HG02610 (cell line): ENCODE measurements around the gene TGFBR3.
"Not testable (repeated sequence)": the region's sequence is repeated elsewhere in the genome, so short reads cannot be mapped to it uniquely, and the experiment has no call there.

ENCODE experiments used
- ATAC-seq: cut with Tn5 transposase; IDR thresholded peaks from one replicate; pipeline ENCODE4 v1.9.1; 2021; ENCODE audit warnings: mild to moderate bottlenecking, moderate library complexity; ENCODE audit not compliant: unreplicated experiment

Gene TGFBR3

DNA sequence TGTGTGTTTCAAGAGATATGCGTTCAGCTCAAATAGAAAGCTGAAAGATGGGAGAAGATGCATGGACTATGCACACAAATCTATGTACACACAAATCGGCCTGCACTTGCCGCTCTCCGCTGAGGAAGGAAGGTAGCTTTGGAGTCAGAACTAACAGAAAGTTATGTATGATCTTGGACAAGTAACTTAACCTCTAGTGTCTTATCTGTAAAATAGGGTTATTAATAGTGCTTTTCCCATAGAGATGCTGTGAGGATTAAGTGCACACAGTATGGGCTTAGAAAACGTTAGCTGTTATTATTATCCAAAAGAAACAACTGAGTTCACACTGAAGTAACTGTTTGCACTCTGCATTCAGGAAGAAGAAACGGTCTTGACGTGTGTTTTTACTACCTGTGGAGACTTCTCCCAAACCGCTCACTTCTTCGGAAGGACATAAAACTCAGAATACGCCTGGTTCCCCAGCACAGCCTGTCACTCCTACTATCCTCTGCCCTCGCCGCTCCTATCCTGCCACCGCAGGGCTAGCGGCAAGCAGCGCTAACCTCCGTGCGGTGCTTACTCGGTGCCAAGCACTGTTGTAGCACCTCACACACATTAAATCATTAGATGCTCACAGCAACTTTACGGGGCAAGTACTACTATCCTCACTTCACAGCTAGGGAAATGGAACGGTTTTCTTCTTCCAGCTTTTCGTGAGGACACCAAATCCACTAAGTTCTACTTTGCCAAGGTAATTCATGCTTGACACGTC, 1.3 kb downstream of the TGFBR3 start:
- no peak for ATAC-seq

DNA sequence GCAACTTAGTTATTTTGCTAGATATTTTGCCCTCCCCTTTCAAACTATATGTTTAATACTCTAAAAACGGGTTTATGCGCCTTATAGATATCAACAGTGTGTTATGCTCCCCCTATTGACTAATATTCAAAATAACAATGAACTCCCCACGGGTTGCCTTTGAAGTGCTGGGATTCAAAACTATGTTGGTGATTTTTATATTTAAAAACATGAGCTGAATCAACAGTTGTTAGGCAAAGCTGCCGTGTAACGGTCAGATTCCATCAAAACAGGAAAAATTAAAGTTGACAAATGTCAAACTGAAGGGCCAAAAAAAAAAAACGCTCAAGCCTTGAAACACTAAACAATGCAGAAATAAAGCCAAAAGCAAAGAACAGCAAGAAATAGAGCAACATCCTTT, 2.5 kb downstream of the TGFBR3 start:
- no peak for ATAC-seq

DNA sequence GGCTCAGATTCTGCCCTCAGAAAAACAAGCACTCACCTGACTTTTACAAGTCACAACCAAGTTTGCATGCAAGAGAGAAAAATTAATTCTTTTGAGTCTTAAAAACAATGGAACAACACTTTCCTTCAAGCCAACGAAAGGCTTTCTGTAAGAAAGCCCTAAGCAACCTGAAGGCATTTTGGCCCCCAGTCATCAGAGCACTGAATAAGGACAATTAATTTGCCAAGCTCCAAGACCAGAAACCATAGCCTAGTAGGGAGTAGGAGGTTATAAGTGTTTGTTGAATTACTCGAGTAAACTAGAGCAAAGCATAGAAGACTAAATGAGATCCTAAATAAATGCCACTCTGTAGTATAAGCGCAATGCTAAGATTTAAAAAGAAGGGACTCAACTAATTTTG, 4.7 kb downstream of the TGFBR3 start:
- no peak for ATAC-seq

DNA sequence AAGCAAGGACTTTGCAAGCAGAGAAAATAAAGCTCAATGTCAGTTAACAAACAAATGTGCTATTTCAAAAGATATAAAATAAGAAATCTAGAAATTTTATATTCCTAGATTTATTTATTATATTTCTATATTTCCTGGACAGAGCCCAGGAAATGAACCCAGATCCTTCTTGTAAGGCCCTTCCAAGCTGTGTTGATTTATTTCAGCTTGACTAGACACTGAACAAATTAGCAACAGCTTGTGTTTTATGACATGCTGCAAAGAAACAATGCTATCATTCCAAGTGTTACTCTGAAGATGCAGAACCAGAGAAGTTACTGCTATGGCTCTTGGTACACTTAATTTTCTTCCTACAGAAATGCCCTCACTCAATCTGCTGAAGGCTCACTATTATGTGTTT, 6.2 kb downstream of the TGFBR3 start:
- ATAC-seq, result no peak

DNA sequence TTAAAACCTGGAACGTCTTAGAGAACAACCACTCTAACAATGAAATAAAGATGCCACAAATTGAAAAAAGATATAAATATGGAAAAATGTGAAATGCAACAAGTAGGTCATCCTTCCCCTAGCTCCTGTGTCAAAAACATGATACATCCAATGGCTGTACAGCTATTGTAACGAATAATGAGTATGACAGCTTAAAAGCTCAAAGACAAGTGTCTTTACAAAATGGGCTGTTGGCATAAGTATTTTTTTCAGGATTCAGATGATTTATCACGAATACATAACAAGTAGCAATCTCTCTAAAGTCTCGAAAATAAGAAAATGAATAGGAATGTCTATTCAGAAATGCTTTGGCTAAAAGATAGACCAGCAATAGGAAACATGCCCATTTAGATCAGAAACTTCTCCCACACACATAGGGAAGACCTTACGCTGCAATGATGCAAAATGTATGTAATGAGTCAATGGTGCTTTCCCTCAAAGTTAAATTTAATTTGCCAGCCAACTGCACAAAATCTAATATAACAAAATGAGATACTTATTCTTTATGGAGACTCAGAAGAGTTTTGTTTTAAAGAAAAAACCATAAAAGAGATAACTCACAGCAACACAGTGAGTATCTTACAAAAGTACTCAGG, 8.3 kb downstream of the TGFBR3 start:
- peak; percentile 68 for ATAC-seq

DNA sequence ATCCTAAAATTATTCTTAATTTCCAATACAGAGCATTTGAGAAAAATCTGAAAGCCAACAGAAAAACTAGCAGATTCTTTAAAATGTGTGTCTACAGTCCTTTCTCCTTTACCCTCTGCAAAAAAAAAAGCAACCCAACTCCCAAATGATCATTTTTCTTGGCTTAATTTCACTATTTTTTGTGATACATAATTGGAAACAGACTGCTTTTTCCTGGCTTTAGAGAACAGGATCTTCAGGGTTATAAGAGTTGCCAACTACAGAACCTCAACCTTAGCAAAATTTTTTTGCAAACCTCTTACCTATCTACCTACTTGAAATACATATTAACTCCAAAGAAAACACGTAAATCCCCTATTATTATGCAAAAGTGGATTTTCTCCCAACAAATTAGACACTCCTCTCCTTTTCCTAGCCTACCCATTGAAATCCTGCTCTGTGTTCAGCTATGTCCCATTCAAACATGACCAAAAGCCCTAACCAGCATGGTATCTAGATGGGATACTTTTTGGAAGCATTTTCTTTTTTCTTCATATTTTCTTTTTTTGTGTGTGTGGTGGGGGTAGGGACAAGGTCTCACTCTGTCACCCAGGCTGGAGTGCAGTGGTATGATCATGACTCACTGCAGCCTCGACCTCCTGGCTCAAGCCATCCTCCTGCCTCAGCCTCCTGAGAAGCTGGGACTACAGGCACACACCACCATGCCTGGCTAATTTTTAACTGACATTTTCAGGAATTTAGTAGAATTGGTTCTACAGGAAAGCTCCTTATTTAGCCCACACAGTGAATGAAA, 9.0 kb downstream of the TGFBR3 start:
- no peak for ATAC-seq

DNA sequence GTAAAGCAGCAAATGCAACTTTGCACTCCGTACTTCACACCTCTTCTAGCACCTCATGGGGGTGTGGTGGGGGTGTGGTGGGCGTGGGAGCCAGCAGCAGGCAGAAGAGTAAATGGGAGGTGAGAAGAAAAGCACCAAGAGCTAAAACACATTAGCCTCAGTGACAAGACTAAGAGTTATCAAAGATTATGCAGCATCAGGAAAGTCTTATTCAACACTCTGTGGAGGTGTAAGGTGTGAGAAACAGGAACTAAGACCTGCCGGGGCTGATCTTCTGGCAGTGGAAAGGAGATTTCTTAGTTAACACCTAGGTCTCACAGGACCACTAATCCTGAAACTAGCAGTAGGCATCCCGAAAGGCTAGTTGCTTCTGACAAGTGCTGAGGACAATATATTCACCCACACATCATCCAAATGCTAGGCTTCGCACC, 9.9 kb downstream of the TGFBR3 start:
- peak; percentile 88 for ATAC-seq

DNA sequence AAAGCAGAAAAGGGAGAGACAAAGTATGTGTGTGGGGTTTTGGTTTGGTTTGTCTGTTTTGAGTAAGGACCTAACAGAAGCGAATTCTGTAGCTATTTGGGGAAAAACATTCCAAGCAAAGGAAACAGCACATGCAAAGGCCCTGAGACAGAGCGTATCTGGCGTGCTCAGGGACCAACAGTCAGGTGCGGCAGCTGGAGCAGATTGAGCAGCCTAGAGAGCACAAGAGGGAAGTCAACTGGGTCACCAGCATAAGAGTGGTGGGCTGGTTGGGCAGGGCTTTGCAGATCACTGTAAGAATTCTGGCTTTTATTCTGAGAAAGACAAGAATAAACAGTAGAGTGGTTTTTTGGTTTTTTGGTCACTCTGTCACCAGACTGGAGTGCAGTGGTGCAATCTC, 11.8 kb downstream of the TGFBR3 start:
- no peak for ATAC-seq

DNA sequence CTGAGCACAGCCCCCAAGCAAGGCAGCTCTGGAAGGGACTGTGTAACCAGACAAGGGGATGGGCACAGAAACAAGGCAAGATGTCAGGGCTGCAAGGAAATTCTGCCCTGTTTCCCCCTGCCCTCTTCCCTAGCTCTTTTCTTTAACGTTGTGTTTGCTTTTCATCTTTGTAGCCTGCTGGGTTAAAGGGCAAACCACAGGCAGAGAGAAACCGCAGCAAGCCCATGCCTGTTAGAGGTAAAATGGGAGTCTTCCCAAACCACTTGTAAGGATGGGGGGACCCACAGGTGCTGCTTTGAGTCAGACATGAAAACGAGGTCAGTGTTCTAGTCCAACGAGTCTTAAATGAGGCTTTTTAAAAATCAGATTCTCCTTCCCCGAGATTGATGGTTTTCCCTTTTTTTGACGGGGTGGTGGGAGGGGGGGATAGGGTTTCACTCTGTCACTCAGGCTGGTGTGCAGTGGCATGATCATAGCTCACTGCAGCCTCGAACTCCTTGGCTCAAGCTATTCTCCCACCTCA, 13.3 kb downstream of the TGFBR3 start:
- ATAC-seq, result no peak

DNA sequence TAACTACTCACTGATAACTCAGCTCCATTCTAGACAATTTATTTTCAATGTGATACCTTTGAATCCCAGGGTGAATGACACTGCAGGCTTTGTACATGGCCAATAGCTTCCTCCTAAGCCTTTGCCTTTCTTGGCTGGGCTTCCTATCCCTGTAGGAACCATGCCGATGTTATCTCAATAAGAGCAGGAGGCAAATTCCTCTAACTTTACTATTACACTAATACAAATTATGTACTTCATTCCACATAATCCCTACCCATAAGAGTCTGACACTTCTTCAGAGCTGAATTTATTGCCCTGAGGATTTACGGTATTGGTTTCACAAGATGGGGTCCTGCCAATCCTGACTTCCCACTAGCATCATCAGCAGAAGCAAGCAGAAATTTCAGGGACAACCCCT, 14.0 kb downstream of the TGFBR3 start:
- ATAC-seq, result no peak

DNA sequence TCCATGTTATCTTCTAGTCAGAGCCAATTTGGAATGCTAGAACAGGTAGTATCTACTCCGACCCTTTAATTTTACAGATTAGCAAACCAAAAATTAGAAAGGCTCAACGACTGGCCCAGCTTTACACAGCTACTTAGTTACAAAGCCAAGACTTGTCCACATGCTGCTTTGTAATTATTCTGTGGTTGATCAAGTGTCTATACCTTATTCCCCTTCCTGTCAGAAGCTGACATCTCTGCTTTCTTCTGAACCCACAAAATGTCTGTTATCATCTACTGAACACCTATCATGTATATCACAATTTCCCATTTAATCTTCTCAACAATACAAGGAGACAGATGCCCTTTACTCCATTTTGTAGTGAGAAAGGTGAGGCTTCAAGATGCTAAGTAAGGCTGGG, 15.6 kb downstream of the TGFBR3 start:
- no peak for ATAC-seq

DNA sequence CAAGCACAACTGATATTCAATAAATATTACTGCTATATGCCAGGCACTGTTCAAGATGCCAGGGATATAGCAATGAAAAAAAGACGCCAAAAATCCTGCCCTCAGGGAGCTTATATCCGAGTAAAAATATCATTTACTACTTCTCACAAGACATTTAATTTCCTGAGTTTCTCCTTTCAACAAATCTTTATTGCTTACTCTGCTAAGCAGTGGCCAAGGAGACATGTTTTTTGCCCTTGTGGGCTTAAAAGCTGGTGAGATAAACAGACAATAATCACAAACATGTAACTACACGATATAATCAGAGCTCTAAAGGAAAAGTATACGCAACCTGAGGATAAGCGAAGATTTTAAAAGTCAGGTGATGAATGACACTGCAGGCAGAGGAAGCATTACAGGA, 19.5 kb downstream of the TGFBR3 start:
- ATAC-seq, result no peak

DNA sequence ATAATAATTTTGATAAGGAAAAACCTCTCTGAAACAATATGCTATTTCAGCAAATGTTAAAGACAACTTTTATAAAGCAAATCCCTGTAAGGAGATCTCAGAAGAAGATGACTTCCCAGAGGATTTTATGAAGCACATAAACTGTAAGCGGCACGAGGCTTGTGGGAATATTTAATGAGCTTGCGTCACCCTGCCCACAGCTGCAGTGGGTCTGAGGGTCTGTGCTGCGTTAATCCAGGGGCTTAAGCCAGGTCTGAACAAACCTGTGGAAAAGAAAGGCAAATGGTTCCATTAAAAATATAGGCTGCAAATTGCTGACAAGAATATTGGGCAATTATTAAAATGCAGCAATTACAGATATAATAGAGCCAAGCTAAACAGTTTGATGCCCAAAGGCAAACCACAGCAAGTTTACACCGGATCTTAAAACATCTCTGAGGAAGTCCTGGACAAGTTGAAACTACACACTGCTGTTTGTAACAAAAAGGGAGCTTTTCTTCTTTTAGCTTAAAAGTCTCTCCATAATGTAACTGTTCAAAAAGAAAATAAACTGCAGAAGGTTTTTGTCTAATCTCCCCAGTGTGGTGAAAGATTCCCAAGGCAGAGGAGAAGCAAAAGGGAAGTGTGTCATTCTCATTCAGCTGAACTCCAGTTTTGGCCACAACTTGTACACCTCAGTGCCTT, 21.8 kb downstream of the TGFBR3 start:
- no peak for ATAC-seq

DNA sequence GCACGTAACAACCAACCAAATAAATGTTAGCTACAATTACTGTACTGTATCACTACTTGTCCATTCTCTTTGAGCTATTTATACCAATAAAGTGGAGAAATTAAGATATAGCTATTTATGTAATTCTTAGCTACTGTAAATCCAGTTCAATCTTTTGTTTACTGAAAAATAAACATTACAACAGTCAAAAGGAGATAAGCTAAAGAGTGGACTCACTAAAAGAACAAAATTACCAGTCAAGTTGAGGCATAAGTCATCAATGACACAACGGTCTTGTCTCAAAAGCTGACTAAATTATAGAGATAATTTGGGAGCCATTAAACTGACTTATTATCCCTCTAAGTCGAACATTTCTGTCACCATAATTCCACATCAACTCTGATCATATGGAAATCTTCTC, 22.5 kb downstream of the TGFBR3 start:
- ATAC-seq, result no peak

DNA sequence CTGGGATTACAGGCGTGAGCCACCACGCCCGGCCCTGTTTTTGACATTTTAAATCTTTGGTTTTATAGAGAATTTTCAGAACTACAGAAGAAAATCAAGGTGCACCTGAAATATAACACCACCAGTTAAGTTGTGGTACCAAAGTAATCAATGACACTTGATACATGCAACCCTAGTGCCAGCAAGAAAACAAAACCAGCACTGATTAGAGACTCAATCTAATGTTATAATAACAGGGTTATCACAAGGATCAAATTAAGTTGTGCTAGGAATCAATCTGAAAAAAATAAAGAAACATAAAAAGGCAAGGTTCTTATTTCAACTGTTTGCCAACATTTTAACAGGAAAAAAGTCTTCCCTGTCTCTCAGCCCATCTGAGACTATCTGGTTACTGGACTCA, 23.8 kb downstream of the TGFBR3 start:
- no peak for ATAC-seq

DNA sequence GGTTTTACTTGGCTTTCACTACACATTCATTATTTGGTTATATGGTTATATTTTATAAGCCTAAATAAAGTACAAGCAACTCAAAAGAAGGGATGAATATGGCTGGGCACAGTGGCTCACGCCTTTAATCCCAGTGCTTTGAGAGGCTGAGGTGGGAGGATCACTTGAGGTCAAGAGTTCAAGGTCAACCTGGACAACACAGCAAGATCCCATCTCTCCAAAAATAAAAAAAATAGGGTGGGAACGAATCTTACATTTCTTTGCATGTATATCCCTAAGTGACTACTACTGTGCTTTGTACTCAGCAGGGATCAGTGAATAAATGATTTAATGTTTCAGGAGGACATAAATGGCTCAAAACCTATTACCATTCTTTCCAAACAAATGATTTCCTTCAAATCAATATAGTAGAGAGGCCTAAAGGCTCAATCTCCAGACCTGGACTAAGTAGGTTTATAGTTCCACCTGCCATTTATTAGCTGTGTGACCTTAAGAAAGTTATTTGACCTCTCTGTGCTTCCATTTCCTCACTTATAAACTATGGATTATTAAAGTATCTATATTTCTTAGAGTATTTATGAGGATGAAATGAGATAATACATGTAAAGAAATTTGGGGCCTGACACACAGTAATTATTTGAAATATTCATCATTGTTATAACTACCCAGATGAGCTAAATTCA, 28.3 kb downstream of the TGFBR3 start:
- ATAC-seq, result no peak

DNA sequence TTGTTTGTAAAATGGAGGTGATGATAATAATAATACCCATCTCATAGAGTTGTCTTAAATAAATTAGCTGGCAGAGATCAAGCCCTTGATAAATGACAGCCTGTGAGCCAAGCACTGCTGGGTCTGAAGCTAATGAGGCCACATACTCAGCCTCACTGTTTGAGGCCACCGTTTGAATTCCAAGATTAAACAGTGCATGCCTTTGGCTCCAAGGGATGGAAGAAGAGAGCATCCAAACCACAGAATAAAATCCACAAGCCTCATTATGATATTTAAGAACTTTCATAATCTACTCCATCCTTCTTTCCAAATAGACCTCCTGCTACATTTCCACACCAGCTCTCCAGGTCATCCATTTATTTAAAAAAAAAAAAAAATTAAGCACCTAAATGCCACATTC, 29.0 kb downstream of the TGFBR3 start:
- ATAC-seq, result no peak

DNA sequence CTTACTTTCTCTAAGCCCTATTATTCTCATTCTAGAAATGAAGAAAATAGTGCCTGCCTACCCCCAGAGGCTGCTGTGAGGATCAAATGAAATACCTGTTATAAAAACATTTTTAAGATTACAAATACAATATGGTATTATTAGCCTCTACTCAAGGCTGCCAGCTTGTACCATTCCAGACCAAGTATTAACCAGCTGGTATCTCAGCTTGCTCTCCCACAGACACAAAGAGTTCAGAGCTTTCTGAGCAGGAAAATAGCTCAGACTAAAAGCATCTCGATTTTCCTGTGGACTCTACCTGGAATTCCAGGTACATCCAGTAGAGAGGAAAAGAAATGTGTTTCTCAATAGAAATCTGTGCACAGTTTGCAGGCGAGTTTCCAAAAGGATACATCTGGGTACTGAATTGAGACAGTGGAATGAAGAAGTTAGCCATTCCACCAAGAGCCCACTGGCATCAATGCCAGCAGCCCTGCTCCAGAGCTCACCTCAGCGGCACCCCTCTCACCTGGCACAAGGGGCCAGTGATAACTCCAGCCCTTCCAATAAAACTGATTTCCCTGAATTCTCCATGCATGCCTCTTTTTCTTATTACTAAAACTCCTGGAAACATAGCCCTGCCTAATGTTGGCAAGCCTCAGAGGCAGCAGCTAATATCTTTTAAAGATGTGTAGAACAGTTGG, 31.0 kb downstream of the TGFBR3 start:
- ATAC-seq, result no peak

DNA sequence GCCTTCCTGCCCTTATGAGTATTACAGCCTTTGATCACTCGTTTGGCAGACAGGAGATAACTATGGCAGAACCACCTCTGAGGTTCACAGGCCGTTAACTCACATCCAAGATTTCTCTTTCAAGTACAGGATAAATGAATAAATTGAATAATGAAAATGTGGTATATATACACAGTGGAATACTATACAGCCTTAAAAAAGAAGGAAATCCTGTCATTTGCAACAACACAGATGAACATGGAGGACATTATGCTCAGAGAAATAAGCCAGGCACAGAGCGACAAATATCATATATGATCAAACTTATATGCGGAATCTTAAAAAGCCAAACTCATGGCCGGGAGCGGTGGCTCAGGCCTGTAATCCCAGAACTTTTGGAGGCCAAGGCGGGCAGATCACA, 32.6 kb downstream of the TGFBR3 start:
- no peak for ATAC-seq

DNA sequence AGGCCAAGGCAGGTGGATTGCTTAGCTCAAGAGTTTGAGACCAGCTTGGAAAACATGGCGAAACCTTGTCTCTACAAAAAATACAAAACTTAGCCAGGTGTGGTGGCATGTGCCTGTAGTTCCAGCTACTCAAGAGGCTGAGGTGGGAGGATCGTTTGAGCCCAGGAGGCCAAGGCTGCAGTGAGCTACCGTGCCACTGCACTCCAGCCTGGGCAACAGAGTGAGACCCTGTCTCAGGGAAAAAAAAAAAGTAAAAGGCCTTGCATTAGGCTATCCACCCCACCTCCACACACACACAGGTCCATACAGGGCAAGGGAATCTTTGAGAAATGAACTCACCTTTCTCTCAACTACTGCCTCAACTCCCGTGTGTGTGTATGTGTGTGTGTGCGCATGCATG, 33.9 kb downstream of the TGFBR3 start:
- not testable (repeated sequence) for ATAC-seq
